Trophoblast cell (in vitro differentiated cells and primary cell): ENCODE measurements around the gene QPRT.

ENCODE experiments used
- DNase-seq, 2 donors: peaks; one replicate each; pipeline ENCODE4 v3.0.0-alpha.2; 2016
- H2AFZ ChIP-seq: 2 replicates; pipeline ENCODE4 v1.6.1; 2013; ENCODE audit warnings: low read length, moderate library complexity, mild to moderate bottlenecking; ENCODE audit not compliant: insufficient read depth, poor library complexity
- H2AK5ac ChIP-seq: 2 replicates; pipeline ENCODE4 v1.6.1; 2013; ENCODE audit warnings: mild to moderate bottlenecking, low read length
- H2BK120ac ChIP-seq: 2 replicates; pipeline ENCODE4 v1.6.1; 2013; ENCODE audit warnings: low read length, mild to moderate bottlenecking, moderate library complexity; ENCODE audit not compliant: insufficient read depth, poor library complexity
- H2BK12ac ChIP-seq: 2 replicates; pipeline ENCODE4 v1.6.1; 2013; ENCODE audit warnings: mild to moderate bottlenecking, low read length, moderate library complexity
- H2BK5ac ChIP-seq: 2 replicates; pipeline ENCODE4 v1.6.1; 2013; ENCODE audit warnings: low read length, low read depth, moderate library complexity, mild to moderate bottlenecking; ENCODE audit not compliant: poor library complexity
- H3K14ac ChIP-seq: 2 replicates; pipeline ENCODE4 v1.6.1; 2013; ENCODE audit warnings: mild to moderate bottlenecking, low read length
- H3K18ac ChIP-seq: 2 replicates; pipeline ENCODE4 v1.6.1; 2013; ENCODE audit warnings: mild to moderate bottlenecking, low read length
- H3K23ac ChIP-seq: 2 replicates; pipeline ENCODE4 v1.6.1; 2013; ENCODE audit warnings: low read length
- H3K27ac ChIP-seq: 2 replicates; pipeline ENCODE4 v1.5.1; 2013; ENCODE audit warnings: low read depth, mild to moderate bottlenecking, inconsistent platforms, low read length, moderate library complexity
- H3K27me3 ChIP-seq: 2 replicates; pipeline ENCODE4 v1.6.1; 2013; ENCODE audit warnings: inconsistent platforms, mild to moderate bottlenecking, low read length, moderate library complexity; ENCODE audit not compliant: insufficient read depth
- H3K36me3 ChIP-seq, 2 experiments: 1 replicate in 1 of 2; 2 replicates in 1 of 2; pipeline ENCODE4 v1.6.1; 2013; ENCODE audit warnings: low read length in 2 of 2, mild to moderate bottlenecking in 2 of 2, moderate library complexity in 1 of 2; ENCODE audit not compliant: insufficient read depth in 2 of 2, control insufficient read depth in 1 of 2
- H3K4ac ChIP-seq: 2 replicates; pipeline ENCODE4 v1.6.1; 2013; ENCODE audit warnings: low read depth, mild to moderate bottlenecking, low read length, moderate library complexity
- H3K4me1 ChIP-seq, 2 experiments: 1 replicate in 1 of 2; 2 replicates in 1 of 2; pipeline ENCODE4 v1.6.1; 2013; ENCODE audit warnings: low read length in 2 of 2, mild to moderate bottlenecking in 2 of 2, moderate library complexity in 1 of 2; ENCODE audit not compliant: insufficient read depth in 2 of 2, control insufficient read depth in 1 of 2
- H3K4me2 ChIP-seq: 2 replicates; pipeline ENCODE4 v1.6.1; 2013; ENCODE audit warnings: inconsistent platforms, mild to moderate bottlenecking, low read length, moderate library complexity
- H3K4me3 ChIP-seq: 2 replicates; pipeline ENCODE4 v1.5.1; 2013; ENCODE audit warnings: mild to moderate bottlenecking, low read depth, low read length, inconsistent platforms
- H3K79me1 ChIP-seq: one replicate; pipeline ENCODE4 v1.6.1; 2013; ENCODE audit warnings: low read length
- H3K79me2 ChIP-seq: 2 replicates; pipeline ENCODE4 v1.6.1; 2013; ENCODE audit warnings: low read length, mild to moderate bottlenecking; ENCODE audit not compliant: control insufficient read depth, insufficient read depth, poor library complexity
- H3K9ac ChIP-seq: 2 replicates; pipeline ENCODE4 v1.6.1; 2013; ENCODE audit warnings: mild to moderate bottlenecking, low read length
- H3K9me3 ChIP-seq: 2 replicates; pipeline ENCODE4 v1.6.1; 2013; ENCODE audit warnings: low read depth, mild to moderate bottlenecking, control low read depth, inconsistent platforms, low read length; ENCODE audit not compliant: insufficient read depth
- H4K12ac ChIP-seq: 2 replicates; pipeline ENCODE4 v1.6.1; 2013; ENCODE audit warnings: low read depth, mild to moderate bottlenecking, low read length, moderate library complexity
- H4K8ac ChIP-seq: 2 replicates; pipeline ENCODE4 v1.6.1; 2013; ENCODE audit warnings: low read depth, mild to moderate bottlenecking, low read length, moderate library complexity
- H4K91ac ChIP-seq: one replicate; pipeline ENCODE4 v1.6.1; 2013; ENCODE audit warnings: low read depth, mild to moderate bottlenecking, low read length, moderate library complexity
- WGBS: extraction: QIAGEN DNeasy Blood & Tissue Kit; methylation state at CpG from one replicate; pipeline ENCODE4 v1.1.7; 2013; ENCODE audit warnings: missing lambda C conversion rate; ENCODE audit not compliant: insufficient read length, insufficient coverage; ENCODE audit errors: extremely low coverage; 5-methylcytosine and 5-hydroxymethylcytosine counted together

The QPRT gene

DNA sequence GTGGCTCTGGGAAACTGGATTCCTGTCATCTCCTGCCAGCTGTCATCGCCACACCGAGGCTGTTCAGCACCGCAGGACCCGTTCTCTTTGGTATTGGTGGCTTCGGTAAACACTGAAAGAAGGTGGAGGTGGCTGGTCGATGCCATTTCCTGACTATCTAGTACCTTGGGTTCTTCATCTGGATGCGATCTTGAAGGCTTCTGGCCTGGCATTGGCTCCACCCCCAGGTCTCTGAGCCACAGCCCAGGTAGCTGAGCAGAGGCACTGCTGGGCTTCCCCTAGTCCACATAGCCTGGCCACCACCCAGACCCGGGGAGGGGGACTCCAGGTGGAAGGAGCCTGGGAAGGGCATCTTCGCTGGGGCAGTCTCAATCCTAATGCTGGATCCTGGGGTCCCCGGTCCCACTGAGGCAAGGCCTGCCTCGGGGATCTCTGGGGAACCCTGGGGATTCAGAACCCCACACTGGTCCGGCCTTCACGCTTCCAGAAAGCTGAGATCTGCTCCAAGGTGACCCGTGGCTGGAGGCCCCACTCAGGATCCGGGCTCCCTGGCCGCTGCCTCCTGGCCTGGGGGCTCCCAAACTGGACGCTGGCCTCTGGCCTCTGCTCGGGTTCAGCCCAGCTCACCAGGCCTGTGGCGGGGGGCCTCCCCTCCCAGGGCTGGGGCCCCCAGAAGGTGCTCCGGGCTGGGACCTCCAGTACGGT lies 65.0 kb downstream of the QPRT start:
- Histone ChIP-seq H3K4me1 (peaks cover 0 to 2% of the 10 kb centered on the region in 2 experiments), H2BK5ac (no peak overlapping the region), H3K9me3 (peaks cover 5% of the 10 kb centered on the region), H3K27me3 (no peaks in the 10 kb centered on the region), H3K4me3 (no peak overlapping the region), H3K23ac (no peak overlapping the region), H3K9ac (no peak overlapping the region), H2AFZ (no peak overlapping the region), H3K79me2 (no peaks in the 10 kb centered on the region), H2BK12ac (no peak overlapping the region), H4K8ac (no peak overlapping the region), H3K4ac (no peak overlapping the region), H4K12ac (no peak overlapping the region), H3K4me2 (no peak overlapping the region), H3K79me1 (no peaks in the 10 kb centered on the region), H3K27ac (no peak overlapping the region), H2BK120ac (no peak overlapping the region), H3K36me3 (no peaks in the 10 kb centered on the region), H2AK5ac (no peak overlapping the region), H3K18ac (no peak overlapping the region), H3K14ac (no peak overlapping the region), H4K91ac (no peak overlapping the region)
- no CpG with 5 or more reads among the region's 21 CpGs for WGBS
- no peak for DNase-seq

DNA sequence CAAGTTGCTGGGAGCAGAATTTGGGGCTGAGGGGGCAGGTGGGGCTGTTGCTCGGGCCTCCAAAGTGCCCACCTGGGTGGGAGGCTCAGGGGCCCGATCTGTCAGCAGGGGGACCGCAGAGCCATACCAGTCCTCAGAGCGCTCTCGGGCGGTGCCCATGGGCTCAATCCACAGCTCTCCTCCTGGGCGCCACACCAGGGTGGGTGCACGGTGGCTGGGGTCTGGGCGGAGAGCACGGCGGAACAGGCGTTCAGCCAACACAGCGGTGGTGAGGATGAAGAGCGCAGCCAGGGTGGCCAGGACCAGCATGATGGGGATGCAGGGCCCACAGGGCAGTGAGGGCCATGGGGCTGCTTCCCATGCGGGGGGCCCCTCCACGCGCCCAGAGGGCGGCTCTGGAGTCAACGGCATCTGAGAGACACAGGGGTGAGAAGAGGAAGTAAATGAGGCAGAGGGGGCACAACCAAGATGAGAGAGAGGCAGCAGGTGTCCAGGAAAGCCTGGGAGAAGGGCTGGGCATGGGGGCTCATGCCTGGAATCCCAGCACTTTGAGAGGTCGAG lies 65.6 kb downstream of the QPRT start:
- Histone ChIP-seq H2BK12ac (no peak overlapping the region), H3K36me3 (no peaks in the 10 kb centered on the region), H4K12ac (no peak overlapping the region), H3K4ac (no peak overlapping the region), H3K4me1 (peaks cover 0 to 2% of the 10 kb centered on the region in 2 experiments), H2BK5ac (no peak overlapping the region), H3K79me2 (no peaks in the 10 kb centered on the region), H3K4me3 (no peak overlapping the region), H3K27me3 (no peaks in the 10 kb centered on the region), H4K91ac (no peak overlapping the region), H3K9me3 (peaks cover 5% of the 10 kb centered on the region), H3K18ac (no peak overlapping the region), H3K79me1 (no peaks in the 10 kb centered on the region), H3K9ac (no peak overlapping the region), H3K14ac (no peak overlapping the region), H2AFZ (no peak overlapping the region), H3K27ac (no peak overlapping the region), H3K4me2 (no peak overlapping the region), H4K8ac (no peak overlapping the region), H2BK120ac (no peak overlapping the region), H2AK5ac (no peak overlapping the region), H3K23ac (no peak overlapping the region)
- no peak for DNase-seq
- no CpG with 5 or more reads among the region's 20 CpGs for WGBS

GRCh38 chr16:29745121-29745852 lies 66.3 kb downstream of the QPRT start:
- DNase-seq, result no peak
- Histone ChIP-seq H3K27ac (no peak overlapping the region), H4K91ac (no peak overlapping the region), H3K4me1 (peaks cover 0 to 2% of the 10 kb centered on the region in 2 experiments), H2AFZ (no peak overlapping the region), H3K18ac (no peak overlapping the region), H3K27me3 (no peaks in the 10 kb centered on the region), H3K4me3 (no peak overlapping the region), H3K4ac (no peak overlapping the region), H3K4me2 (no peak overlapping the region), H3K9me3 (peaks cover 5% of the 10 kb centered on the region), H4K8ac (no peak overlapping the region), H4K12ac (no peak overlapping the region), H2BK120ac (no peak overlapping the region), H3K79me2 (no peaks in the 10 kb centered on the region), H2AK5ac (no peak overlapping the region), H3K9ac (no peak overlapping the region), H3K23ac (no peak overlapping the region), H2BK5ac (no peak overlapping the region), H3K14ac (no peak overlapping the region), H2BK12ac (no peak overlapping the region), H3K36me3 (no peaks in the 10 kb centered on the region), H3K79me1 (no peaks in the 10 kb centered on the region)
- no CpG with 5 or more reads among the region's 16 CpGs for WGBS

- no CpG with 5 or more reads among the region's 12 CpGs for WGBS
- Histone ChIP-seq H3K4ac (no peak within 1 kb of the TSS), H3K23ac (no peak within 1 kb of the TSS), H3K79me2 (no peaks in the 10 kb centered on the region), H3K79me1 (no peaks in the 10 kb centered on the region), H2AFZ (no peak within 1 kb of the TSS), H2BK120ac (no peak within 1 kb of the TSS), H2BK12ac (no peak within 1 kb of the TSS), H3K36me3 (no peaks in the 10 kb centered on the region), H2AK5ac (no peak within 1 kb of the TSS), H3K27me3 (no peaks in the 10 kb centered on the region), H3K18ac (no peak within 1 kb of the TSS), H4K91ac (no peak within 1 kb of the TSS), H4K12ac (no peak within 1 kb of the TSS), H3K9ac (no peak within 1 kb of the TSS), H3K4me2 (no peak within 1 kb of the TSS), H4K8ac (no peak within 1 kb of the TSS), H2BK5ac (no peak within 1 kb of the TSS), H3K4me3 (no peak within 1 kb of the TSS), H3K14ac (no peak within 1 kb of the TSS), H3K4me1 (no peaks in the 10 kb centered on the region), H3K27ac (no peak within 1 kb of the TSS), H3K9me3 (peaks cover 5% of the 10 kb centered on the region)
- peak in 1 of 2 donors; percentile 19 for DNase-seq
Observed at GRCh38 chr16:29745853-29746345, 66.9 kb downstream of the QPRT start, which contains the start of gene C16orf54. Gene C16orf54, minus strand, starts transcription at chr16:29745990. Its CDS starts 1,039 bp downstream, at chr16:29744951.
